Heart right ventricle (tissue), 16 donors: Measurements from ENCODE around the gene SF3A1. TPM values are rescaled to one million over a fixed set of nuclear protein-coding genes. Genes with fewer than 3 reads are reported as not detected.

ENCODE experiments used
- ATAC-seq, 8 donors: fragments of 200-7000 bp; cut with Tn5 transposase; one replicate each; pipeline ENCODE4 v1.9.1; 2020; ENCODE audit warnings: mild to moderate bottlenecking in 8 of 8, moderate library complexity in 8 of 8, moderate number of reproducible peaks in 1 of 8
- DNase-seq, 2 donors: peaks; one replicate each; pipeline ENCODE4 v3.0.0-alpha.2; 2020
- H3K27ac ChIP-seq, 10 donors: fragments of 200-600 bp; sonication (generic) in 2 of 10; one replicate each; pipeline versions ENCODE4 v1.5.0 to v1.8.0; 2020 to 2022; ENCODE audit warnings: mild to moderate bottlenecking in 3 of 10
- H3K27me3 ChIP-seq, 7 donors: fragments of 200-600 bp; one replicate each; pipeline ENCODE4 v1.8.0; 2021 to 2022; ENCODE audit warnings: mild to moderate bottlenecking in 2 of 7
- H3K36me3 ChIP-seq, 9 donors: fragments of 200-600 bp; sonication (generic) in 1 of 9; one replicate each; pipeline versions ENCODE4 v1.5.0 to v1.8.0; 2020 to 2022; ENCODE audit warnings: mild to moderate bottlenecking in 2 of 9
- H3K4me1 ChIP-seq, 9 donors: fragments of 200-600 bp; sonication (generic) in 1 of 9; one replicate each; pipeline versions ENCODE4 v1.5.0 to v1.8.0; 2020 to 2022; ENCODE audit warnings: mild to moderate bottlenecking in 4 of 9
- H3K4me3 ChIP-seq, 10 donors: fragments of 200-600 bp; sonication (generic) in 2 of 10; one replicate each; pipeline versions ENCODE4 v1.5.0 to v1.8.0; 2020 to 2022; ENCODE audit warnings: mild to moderate bottlenecking in 7 of 10, moderate library complexity in 2 of 10
- H3K9me3 ChIP-seq, 11 donors: fragments of 200-600 bp in 10 of 11; sonication (generic) in 2 of 11; one replicate each; pipeline versions ENCODE4 v1.5.0 to v1.8.0; 2013 to 2022; ENCODE audit warnings: mild to moderate bottlenecking in 2 of 11, control low read depth in 1 of 11, moderate library complexity in 1 of 11
- WGBS, 2 donors: extraction: QIAGEN DNeasy Blood & Tissue Kit; methylation state at CpG; one replicate each; pipeline ENCODE4 v1.1.7; 2013; ENCODE audit warnings: inconsistent platforms in 1 of 2; 5-methylcytosine and 5-hydroxymethylcytosine counted together
- intact Hi-C, 10 donors: fragments of 100-400 bp; cut with DNase I; formaldehyde crosslinking; loops; one replicate each; pipeline versions ENCODE4 v1.11.1 to v1.14.2; 2022
- polyA plus RNA-seq, 2 donors: library from polyadenylated mRNA; stranded (reverse); fragments of 200-250 nt; gene quantifications; one replicate each; pipeline ENCODE4 v1.2.3, GENCODE V29; 2013
- total RNA-seq, 10 donors: library from RNA; stranded (reverse); fragmentation: NEBNext Ultra II Directional in 3 of 10; extraction: Animal tissue kit (Norgen Biotek cat#: 25700) in 3 of 10; gene quantifications; one replicate each; pipeline versions ENCODE4 v1.2.1 to v1.2.4, GENCODE V29; 2021 to 2023
- TF ChIP-seq, protein P1 (sequence below), 9 donors: fragments of 200-600 bp; sonication (generic) in 2 of 9; IDR thresholded peaks; one replicate each; pipeline versions ENCODE4 v1.5.0 to v1.8.0; 2021 to 2022; ENCODE audit warnings: antibody characterized with exemption in 9 of 9, mild to moderate bottlenecking in 5 of 9, moderate library complexity in 1 of 9
- donor health status: Arrhythmogenic right ventricular cardiomyopathy.
- donor health status: ischemic (EF 13 %, LVEDD 7.1; RV severe dilation, severe dysfunction).
- donor health status: healthy with polysubstance abuse.
- donor health status: DM: no; HTN: yes; CAD: no.
- donor health status: DM: no; HTN: no; CAD: no.
- donor health status: ischemic (EF 25% LVEDD 6.9; RV normal size, moderate dysfunction).
- donor health status: ischemic (EF 25% LVEDD 5.7; RV mildly dilated, moderate dysfunction).
- donor health status: healthy.
- donor health status: DM: yes; HTN: yes; CAD: no.
- donor health status: Ischemic cardiomyopathy.
- donor health status: ischemic (EF 35%, LVEDD 5.7; RV mildly dilated, moderate dysfunction).
- donor health status: nonischemic (EF 11% LVEDD 7.7; RV severe dilation, severe dysfunction).
- donor health status: DM: yes; HTN: yes; CAD: no.
- donor health status: PGD.
- donor health status: ischemic (EF 29% LVEDD 5.4; RV normal size, mild dysfunction).
- donor health status: nonischemic (EF 23%, LVEDD 6.1; RV moderate dilation, normal function).

Gene SF3A1
- total and polyA plus RNA-seq, 12 donors: 13.2 to 132 (median 103) TPM

DNA sequence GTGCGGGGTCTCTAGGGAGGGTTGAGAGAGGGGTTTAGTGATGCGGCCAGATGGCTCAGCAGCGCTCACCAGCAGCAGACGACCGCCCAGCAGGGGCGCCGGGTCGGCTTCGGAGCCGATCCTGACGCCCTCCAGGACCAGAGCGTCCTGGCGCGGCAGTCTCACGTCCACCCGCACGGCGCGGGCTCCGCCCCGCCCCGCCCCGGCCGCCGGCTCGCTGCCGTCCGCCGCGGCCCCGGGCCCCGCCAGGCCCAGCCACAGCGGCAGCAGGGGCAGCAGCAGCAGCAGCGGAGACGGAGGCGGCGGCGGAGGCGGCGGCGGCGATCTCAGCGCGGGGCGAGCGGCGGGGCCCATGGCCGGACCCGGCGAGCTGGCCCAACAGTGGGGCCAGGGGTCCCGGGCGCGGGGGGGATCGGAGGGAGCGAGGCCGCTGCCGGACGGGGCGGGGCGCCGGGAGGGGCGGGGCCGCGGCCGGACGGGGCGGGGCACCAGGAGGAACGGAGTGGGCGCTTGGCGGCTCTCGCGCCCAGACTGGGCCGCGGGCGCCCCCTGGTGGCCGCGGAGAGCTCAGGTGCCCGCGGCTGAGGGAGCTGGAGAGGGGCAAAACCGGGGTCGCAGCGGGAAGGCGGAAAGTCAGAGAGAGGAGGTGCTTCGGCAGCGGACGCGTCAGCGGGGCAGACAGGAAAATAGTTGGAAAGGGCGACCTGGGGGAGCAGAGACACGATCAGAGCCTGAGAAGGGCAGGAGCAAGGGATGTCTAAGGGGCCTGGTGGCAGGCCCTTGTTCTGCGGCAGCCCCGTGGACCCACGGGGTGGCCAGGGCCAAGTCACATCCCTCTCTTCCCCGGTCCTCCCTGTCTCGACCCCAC is 30.5 kb upstream of the SF3A1 start, which contains the start of gene RNF215:
Gene RNF215 (minus strand): TSS at position 452 of the 868 bp plus-strand sequence. CDS start 98 bp downstream, at position 354.
- peak; percentile 86 to 96 (median 92) for ATAC-seq
- peaks cover 0 to 19% (median 0%) of the 10 kb centered on the region in 9 donors for H3K36me3 ChIP-seq
- peak within 1 kb of the TSS; percentile 35 to 74 (median 62) for H3K4me3 ChIP-seq
- H3K27me3 ChIP-seq: peaks cover 0 to under 1% (median 0%) of the 10 kb centered on the region in 7 donors
- peak; percentile 78 to 90 for DNase-seq
- TF ChIP-seq, protein P1, sequence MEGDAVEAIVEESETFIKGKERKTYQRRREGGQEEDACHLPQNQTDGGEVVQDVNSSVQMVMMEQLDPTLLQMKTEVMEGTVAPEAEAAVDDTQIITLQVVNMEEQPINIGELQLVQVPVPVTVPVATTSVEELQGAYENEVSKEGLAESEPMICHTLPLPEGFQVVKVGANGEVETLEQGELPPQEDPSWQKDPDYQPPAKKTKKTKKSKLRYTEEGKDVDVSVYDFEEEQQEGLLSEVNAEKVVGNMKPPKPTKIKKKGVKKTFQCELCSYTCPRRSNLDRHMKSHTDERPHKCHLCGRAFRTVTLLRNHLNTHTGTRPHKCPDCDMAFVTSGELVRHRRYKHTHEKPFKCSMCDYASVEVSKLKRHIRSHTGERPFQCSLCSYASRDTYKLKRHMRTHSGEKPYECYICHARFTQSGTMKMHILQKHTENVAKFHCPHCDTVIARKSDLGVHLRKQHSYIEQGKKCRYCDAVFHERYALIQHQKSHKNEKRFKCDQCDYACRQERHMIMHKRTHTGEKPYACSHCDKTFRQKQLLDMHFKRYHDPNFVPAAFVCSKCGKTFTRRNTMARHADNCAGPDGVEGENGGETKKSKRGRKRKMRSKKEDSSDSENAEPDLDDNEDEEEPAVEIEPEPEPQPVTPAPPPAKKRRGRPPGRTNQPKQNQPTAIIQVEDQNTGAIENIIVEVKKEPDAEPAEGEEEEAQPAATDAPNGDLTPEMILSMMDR (IDR thresholded peaks at IDR 0.05): peak; percentile 88 to 99 (median 95)
- WGBS, 2 donors: 1 to 2% methylated on average over 71 to 94 of the region's 95 CpGs
- H3K4me1 ChIP-seq: peaks cover 4 to 26% (median 16%) of the 10 kb centered on the region in 9 donors
- H3K27ac ChIP-seq: peak within 1 kb of the TSS; percentile 52 to 84 (median 74)
- H3K9me3 ChIP-seq: no peaks in the 10 kb centered on the region
- intact Hi-C loops: loop anchor here (1.0 to 10.0 kb wide), 14 partner anchors 35 to 280 kb away; partner anchors contain the start of genes CASTOR1 (in 3 of the 10), OSM (in 1 of the 10) and TBC1D10A (in 1 of the 10)

DNA sequence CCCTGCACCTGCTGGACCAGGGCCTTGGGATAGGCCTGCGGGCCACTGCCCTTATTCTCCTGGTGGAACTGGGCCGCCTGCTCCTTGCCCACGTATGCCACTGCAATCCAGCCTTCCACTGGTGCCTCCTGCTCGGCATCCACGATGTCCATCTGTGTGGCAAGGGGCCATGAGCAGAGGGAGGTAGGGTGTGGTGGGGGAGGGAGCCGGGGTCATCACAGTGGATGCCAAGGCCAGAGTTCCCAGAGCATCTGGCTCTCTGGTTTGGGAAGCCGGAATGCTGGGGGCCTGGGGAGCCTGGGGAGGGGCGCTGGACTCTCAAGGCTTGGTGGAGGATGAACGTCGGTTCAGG is 29.9 kb upstream of the SF3A1 start:
- Histone ChIP-seq H3K36me3 (peaks cover 0 to 25% (median 0%) of the 10 kb centered on the region in 9 donors), H3K4me1 (peaks cover 4 to 26% (median 16%) of the 10 kb centered on the region in 9 donors), H3K27ac (peak overlapping the region; percentile 52 to 84 (median 74)), H3K9me3 (no peaks in the 10 kb centered on the region), H3K27me3 (no peaks in the 10 kb centered on the region), H3K4me3 (peak overlapping the region; percentile 35 to 74 (median 62))
- 25 to 30% methylated on average over 10 of the region's 10 CpGs for WGBS, 2 donors
- intact Hi-C loops: loop anchor here in 9 of 10 donors (2.0 to 10.0 kb wide), 10 partner anchors 34 to 279 kb away; partner anchors contain the start of genes CASTOR1 (in 2 of the 9), OSM (in 1 of the 9) and TBC1D10A (in 1 of the 9)
- ATAC-seq: peak in 1 of 8 donors; percentile 1
- TF ChIP-seq, protein P1 (IDR thresholded peaks at IDR 0.05): no peak
- peak in 1 of 2 donors; percentile 9 for DNase-seq

DNA sequence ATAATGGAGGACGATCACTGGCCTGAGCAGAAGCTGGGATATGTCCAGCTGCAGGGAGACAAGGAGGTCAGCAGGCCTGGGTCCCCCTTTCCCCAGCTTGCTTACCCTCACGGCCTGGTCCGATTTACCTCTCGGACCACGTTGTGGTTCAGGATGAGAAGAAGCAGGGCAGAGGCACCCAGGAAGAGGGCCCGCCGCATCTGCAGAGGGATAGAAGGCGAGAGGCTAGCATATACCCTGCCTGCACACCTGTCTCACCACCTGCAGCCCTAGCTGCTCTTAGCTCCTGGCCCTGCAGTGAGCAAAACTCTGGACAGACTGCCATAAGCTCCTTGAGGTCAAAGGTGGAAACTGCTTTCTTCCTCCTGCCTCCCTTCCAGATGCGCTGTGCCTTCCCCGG is 29.2 kb upstream of the SF3A1 start:
- H3K27ac ChIP-seq: no peak overlapping the region
- H3K36me3 ChIP-seq: peaks cover 0 to 31% (median 0%) of the 10 kb centered on the region in 9 donors
- H3K9me3 ChIP-seq: no peaks in the 10 kb centered on the region
- H3K4me3 ChIP-seq: peak overlapping the region in 2 of 10 donors; percentile 61 to 74
- no peaks in the 10 kb centered on the region for H3K27me3 ChIP-seq
- TF ChIP-seq, protein P1 (IDR thresholded peaks at IDR 0.05): no peak
- 95 to 96% methylated on average over 10 of the region's 10 CpGs for WGBS, 2 donors
- intact Hi-C loops: loop anchor here in 9 of 10 donors (2.0 to 10.0 kb wide), 10 partner anchors 34 to 279 kb away; partner anchors contain the start of genes CASTOR1 (in 2 of the 9), OSM (in 1 of the 9) and TBC1D10A (in 1 of the 9)
- peaks cover 4 to 26% (median 16%) of the 10 kb centered on the region in 9 donors for H3K4me1 ChIP-seq
- ATAC-seq (no peak), DNase-seq (no peak)

DNA sequence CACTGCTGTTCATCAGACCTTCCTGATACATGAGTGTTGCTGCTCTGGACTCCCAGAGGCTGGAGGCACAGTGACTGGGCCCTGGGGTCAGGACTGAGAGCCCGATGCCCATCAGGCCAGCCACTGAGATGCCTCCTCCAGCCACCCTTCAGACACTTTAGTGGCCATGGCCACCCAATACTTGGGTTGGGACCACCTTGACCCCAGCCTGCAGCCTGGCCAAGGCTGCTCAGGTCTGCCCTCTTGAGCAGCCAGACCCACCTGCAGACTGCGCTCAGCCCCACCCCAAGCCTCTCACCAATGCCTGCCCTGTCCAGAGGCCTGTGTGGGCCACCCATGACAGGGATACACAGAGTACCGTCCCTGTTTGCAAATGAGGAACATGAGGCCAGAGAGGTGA is 26.4 kb upstream of the SF3A1 start:
- Histone ChIP-seq H3K4me3 (no peak overlapping the region), H3K4me1 (peaks cover 4 to 26% (median 16%) of the 10 kb centered on the region in 9 donors), H3K36me3 (peaks cover 0 to 48% (median 0%) of the 10 kb centered on the region in 9 donors), H3K27ac (peak overlapping the region in 5 of 10 donors; percentile 27 to 68 (median 36)), H3K27me3 (no peaks in the 10 kb centered on the region), H3K9me3 (no peaks in the 10 kb centered on the region)
- ATAC-seq (no peak), DNase-seq (no peak)
- intact Hi-C loops: loop anchor here in 3 of 10 donors (5.0 to 10.0 kb wide), 3 partner anchors 41 to 276 kb away; partner anchors contain the start of gene TBC1D10A (in 1 of the 3)
- TF ChIP-seq, protein P1 (IDR thresholded peaks at IDR 0.05): no peak
- WGBS, 2 donors: 65 to 68% methylated on average over 3 of the region's 3 CpGs
